Hepatocyte (in vitro differentiated cells): ENCODE data around the gene MYMX. TPM values are rescaled to one million over a fixed set of nuclear protein-coding genes. Genes with fewer than 3 reads are reported as not detected.
"Not testable (repeated sequence)": the region's sequence is repeated elsewhere in the genome, so short reads cannot be mapped to it uniquely, and the experiment has no call there.

ENCODE experiments used
- DNase-seq: peaks from one replicate; pipeline ENCODE4 v3.0.0-alpha.2; 2016; ENCODE audit warnings: low spot score
- H2AFZ ChIP-seq: fragments of 200-600 bp; sonication (generic); 2 replicates; pipeline ENCODE4 v1.6.0; 2016; ENCODE audit warnings: antibody characterized with exemption, mild to moderate bottlenecking
- H3K27ac ChIP-seq: fragments of 200-600 bp; sonication (generic); 2 replicates; pipeline ENCODE4 v1.5.1; 2016; ENCODE audit warnings: mild to moderate bottlenecking
- H3K27me3 ChIP-seq: fragments of 200-600 bp; sonication (generic); 2 replicates; pipeline ENCODE4 v1.6.1; 2016
- H3K36me3 ChIP-seq: fragments of 200-600 bp; sonication (generic); replicated peaks from 2 replicates; pipeline ENCODE4 v1.5.1; 2016; ENCODE audit warnings: low read depth; ENCODE audit not compliant: insufficient read depth
- H3K4me1 ChIP-seq: fragments of 200-600 bp; sonication (generic); 2 replicates; pipeline ENCODE4 v1.5.1; 2016; ENCODE audit warnings: mild to moderate bottlenecking, moderate library complexity; ENCODE audit not compliant: insufficient read depth
- H3K4me2 ChIP-seq: fragments of 200-600 bp; sonication (generic); 2 replicates; pipeline ENCODE4 v1.6.0; 2016
- H3K4me3 ChIP-seq: fragments of 200-600 bp; sonication (generic); 2 replicates; pipeline ENCODE4 v1.5.1; 2016; ENCODE audit warnings: mild to moderate bottlenecking
- H3K79me2 ChIP-seq: fragments of 200-600 bp; sonication (generic); 2 replicates; pipeline ENCODE4 v1.6.0; 2017; ENCODE audit warnings: mild to moderate bottlenecking
- H3K9me2 ChIP-seq: fragments of 200-600 bp; sonication (generic); replicated peaks from 2 replicates; pipeline ENCODE4 v1.6.0; 2017; ENCODE audit warnings: mild to moderate bottlenecking; ENCODE audit not compliant: insufficient read depth
- H3K9me3 ChIP-seq: fragments of 200-600 bp; sonication (generic); 2 replicates; pipeline ENCODE4 v1.5.1; 2016; ENCODE audit warnings: low read depth, mild to moderate bottlenecking
- H4K20me1 ChIP-seq: fragments of 200-600 bp; sonication (generic); 2 replicates; pipeline ENCODE4 v1.6.0; 2016; ENCODE audit warnings: mild to moderate bottlenecking; ENCODE audit not compliant: insufficient read depth, poor library complexity, severe bottlenecking
- CTCF ChIP-seq: fragments of 200-600 bp; sonication (generic); IDR thresholded peaks from 2 replicates; pipeline ENCODE4 v1.5.1; 2016; ENCODE audit warnings: antibody characterized with exemption, mild to moderate bottlenecking; ENCODE audit not compliant: poor library complexity
- EZH2 ChIP-seq: fragments of 200-600 bp; sonication (generic); IDR thresholded peaks from 2 replicates; pipeline ENCODE4 v1.6.1; 2016; ENCODE audit warnings: antibody characterized with exemption, mild to moderate bottlenecking, borderline replicate concordance
- EZH2phosphoT487 ChIP-seq: fragments of 200-600 bp; sonication (generic); IDR thresholded peaks from one replicate; pipeline ENCODE4 v1.6.1; 2018; ENCODE audit warnings: antibody characterized with exemption, mild to moderate bottlenecking, low read depth, moderate library complexity; ENCODE audit not compliant: unreplicated experiment, severe bottlenecking
- WGBS: methylation state at CpG from one replicate; pipeline ENCODE4 v1.1.6; 2016; ENCODE audit warnings: low lambda C conversion rate; ENCODE audit errors: missing lambda C conversion rate; 5-methylcytosine and 5-hydroxymethylcytosine counted together
- polyA plus RNA-seq: library from polyadenylated mRNA; unstranded; fragments of >200 nt; fragmentation: Nextera tagmentation; extraction: Ambion mirVana; gene quantifications from 2 replicates; pipeline ENCODE4 v1.2.1, GENCODE V29; 2016
- total RNA-seq: library from RNA; depleted of rRNA; stranded (reverse); fragments of >200 nt; gene quantifications from 2 replicates; pipeline ENCODE4 v1.2.3, GENCODE V29; 2014

The MYMX gene
- total and polyA plus RNA-seq, 2 experiments from 2014 or later, result not detected

- H3K4me1 ChIP-seq, result no peaks in the 10 kb centered on the region
- no peak for TF ChIP-seq EZH2
- TF ChIP-seq EZH2phosphoT487, result no peak
- no peak for TF ChIP-seq CTCF
- H2AFZ ChIP-seq, result peak overlapping the region; percentile 33
- no peaks in the 10 kb centered on the region for H3K9me3 ChIP-seq
- H3K79me2 ChIP-seq, result no peaks in the 10 kb centered on the region
- no peak overlapping the region for H3K4me3 ChIP-seq
- whole genome bisulfite sequencing, result 74% methylated on average over 10 of the region's 10 CpGs
- H4K20me1 ChIP-seq, result no peaks in the 10 kb centered on the region
- H3K36me3 ChIP-seq, result no peaks in the 10 kb centered on the region
- H3K27me3 ChIP-seq, result no peaks in the 10 kb centered on the region
- peak overlapping the region; percentile 44 for H3K4me2 ChIP-seq
- DNase-seq, result no peak
- H3K9me2 ChIP-seq, result no peaks in the 10 kb centered on the region
- no peak overlapping the region for H3K27ac ChIP-seq
Measured at GRCh38 chr6:44192428-44193041, 24.2 kb upstream of the MYMX start.

- no peaks in the 10 kb centered on the region for H4K20me1 ChIP-seq
- H3K27me3 ChIP-seq, result no peaks in the 10 kb centered on the region
- H3K4me2 ChIP-seq, result no peak overlapping the region
- DNase-seq, result no peak
- TF ChIP-seq EZH2 (no peak), CTCF (no peak), EZH2phosphoT487 (no peak)
- H3K79me2 ChIP-seq, result no peaks in the 10 kb centered on the region
- no peak overlapping the region for H3K27ac ChIP-seq
- WGBS, result 91% methylated on average over 8 of the region's 8 CpGs
- H3K36me3 ChIP-seq, result no peaks in the 10 kb centered on the region
- no peaks in the 10 kb centered on the region for H3K4me1 ChIP-seq
- H3K9me3 ChIP-seq, result no peaks in the 10 kb centered on the region
- no peaks in the 10 kb centered on the region for H3K9me2 ChIP-seq
- H2AFZ ChIP-seq, result no peak overlapping the region
- H3K4me3 ChIP-seq, result no peak overlapping the region
Measured at GRCh38 chr6:44193307-44193910, 23.3 kb upstream of the MYMX start.

- TF ChIP-seq EZH2 (no peak), CTCF (no peak), EZH2phosphoT487 (no peak)
- no peak overlapping the region for H3K4me3 ChIP-seq
- DNase-seq, result no peak
- H3K4me1 ChIP-seq, result no peaks in the 10 kb centered on the region
- H3K79me2 ChIP-seq, result no peaks in the 10 kb centered on the region
- H3K4me2 ChIP-seq, result no peak overlapping the region
- H4K20me1 ChIP-seq, result no peaks in the 10 kb centered on the region
- no peak overlapping the region for H3K27ac ChIP-seq
- no peaks in the 10 kb centered on the region for H3K27me3 ChIP-seq
- no peak overlapping the region for H2AFZ ChIP-seq
- WGBS, result 91% methylated on average over 5 of the region's 5 CpGs
- H3K36me3 ChIP-seq, result no peaks in the 10 kb centered on the region
- no peaks in the 10 kb centered on the region for H3K9me3 ChIP-seq
- no peaks in the 10 kb centered on the region for H3K9me2 ChIP-seq
Measured at GRCh38 chr6:44194326-44194725, 22.4 kb upstream of the MYMX start.

GRCh38 chr6:44196351-44196750 lies 20.4 kb upstream of the MYMX start:
- not testable (repeated sequence) for H3K9me2 ChIP-seq, DNase-seq, H3K4me3 ChIP-seq, H3K4me2 ChIP-seq, H3K9me3 ChIP-seq, H3K79me2 ChIP-seq, H4K20me1 ChIP-seq, H2AFZ ChIP-seq, H3K27ac ChIP-seq, H3K27me3 ChIP-seq, H3K36me3 ChIP-seq, H3K4me1 ChIP-seq
- 91% methylated on average over 11 of the region's 11 CpGs for WGBS
